Activated CD8-positive, alpha-beta T cell treated with anti-CD3 and anti-CD28 coated beads for 36 hours (primary cell): ENCODE results near the gene PRDM2. TPM values are rescaled to one million over a fixed set of nuclear protein-coding genes. Genes with fewer than 3 reads are reported as not detected.

Experiments
- ATAC-seq: fragments of 200-7000 bp; cut with Tn5 transposase; one replicate; pipeline ENCODE4 v1.10.0; 2021; ENCODE audit warnings: mild to moderate bottlenecking, moderate library complexity
- CTCF ChIA-PET: fragments of 350-600 bp; sonication (Branson Sonifier 250); formaldehyde crosslinking; loops from one replicate; lab custom pipeline; 2021; ENCODE audit warnings: antibody characterized with exemption; lab: Charles Lee
- POLR2A ChIA-PET: fragments of 350-600 bp; sonication (Branson Sonifier 250); formaldehyde crosslinking; loops from one replicate; lab custom pipeline; 2021; ENCODE audit warnings: antibody characterized with exemption; lab: Charles Lee
- DNase-seq: peaks from one replicate; pipeline ENCODE4 v3.0.0-alpha.2; 2020
- H3K27ac Mint-ChIP-seq: one replicate; pipeline ENCODE4 v1.8.0; 2021; ENCODE audit warnings: mild to moderate bottlenecking, mixed read lengths
- H3K27me3 Mint-ChIP-seq: one replicate; pipeline ENCODE4 v1.8.0; 2021; ENCODE audit warnings: mixed read lengths
- H3K36me3 Mint-ChIP-seq: one replicate; pipeline ENCODE4 v1.8.0; 2021; ENCODE audit warnings: low read depth, mixed read lengths
- H3K4me1 Mint-ChIP-seq: one replicate; pipeline ENCODE4 v1.8.0; 2021; ENCODE audit warnings: low read depth, mixed read lengths
- H3K4me3 Mint-ChIP-seq: one replicate; pipeline ENCODE4 v1.8.0; 2021; ENCODE audit warnings: mild to moderate bottlenecking, moderate library complexity, mixed read lengths
- H3K9me3 Mint-ChIP-seq: one replicate; pipeline ENCODE4 v1.8.0; 2021; ENCODE audit warnings: mixed read lengths
- intact Hi-C: fragments of 100-400 bp; cut with micrococcal nuclease; formaldehyde crosslinking; loops from one replicate; pipeline ENCODE4 v1.10.0; 2022
- total RNA-seq, 2 experiments: library from RNA; stranded (reverse); gene quantifications; one replicate each; pipeline ENCODE4 v1.2.3, GENCODE V29; 2021
- TF ChIP-seq, protein P1 (sequence below): fragments of 200-600 bp; IDR thresholded peaks from one replicate; pipeline ENCODE4 v1.8.0; 2022; ENCODE audit warnings: antibody characterized with exemption, mild to moderate bottlenecking

The PRDM2 gene
- total RNA-seq, 2 experiments from 2014 or later: 41.2 to 43.6 TPM

DNA sequence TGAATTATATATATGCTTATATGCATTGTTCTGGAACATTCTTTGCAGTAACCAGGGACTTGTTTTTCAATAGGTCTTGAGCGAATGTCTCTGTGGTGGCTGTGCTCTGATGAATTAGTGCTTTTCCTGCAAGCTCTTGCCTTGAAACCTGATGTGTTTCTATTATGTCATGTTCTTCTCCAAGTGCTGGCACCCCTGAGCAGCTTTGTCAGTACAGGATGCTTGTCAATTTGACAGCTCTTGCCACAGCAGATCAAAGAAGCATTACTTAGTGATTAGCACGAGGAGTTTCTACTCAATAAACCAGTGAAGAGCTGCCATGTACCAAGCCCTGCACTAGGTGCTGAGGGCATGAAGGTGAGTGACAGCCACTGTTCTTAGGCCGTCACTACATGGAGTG is 171.9 kb downstream of the PRDM2 start:
- ATAC-seq: no peak
- CTCF ChIA-PET: interaction anchor here (1.1 kb wide), 1 partner anchor 60 kb away, joined by 3 read pairs; no protein-coding TSS in a partner anchor
- no peak overlapping the region for H3K27ac Mint-ChIP-seq
- intact Hi-C loops: no loop called here
- peaks cover 15% of the 10 kb centered on the region for H3K27me3 Mint-ChIP-seq
- no peaks in the 10 kb centered on the region for H3K4me1 Mint-ChIP-seq
- no peaks in the 10 kb centered on the region for H3K9me3 Mint-ChIP-seq
- no peaks in the 10 kb centered on the region for H3K36me3 Mint-ChIP-seq
- TF ChIP-seq, protein P1, sequence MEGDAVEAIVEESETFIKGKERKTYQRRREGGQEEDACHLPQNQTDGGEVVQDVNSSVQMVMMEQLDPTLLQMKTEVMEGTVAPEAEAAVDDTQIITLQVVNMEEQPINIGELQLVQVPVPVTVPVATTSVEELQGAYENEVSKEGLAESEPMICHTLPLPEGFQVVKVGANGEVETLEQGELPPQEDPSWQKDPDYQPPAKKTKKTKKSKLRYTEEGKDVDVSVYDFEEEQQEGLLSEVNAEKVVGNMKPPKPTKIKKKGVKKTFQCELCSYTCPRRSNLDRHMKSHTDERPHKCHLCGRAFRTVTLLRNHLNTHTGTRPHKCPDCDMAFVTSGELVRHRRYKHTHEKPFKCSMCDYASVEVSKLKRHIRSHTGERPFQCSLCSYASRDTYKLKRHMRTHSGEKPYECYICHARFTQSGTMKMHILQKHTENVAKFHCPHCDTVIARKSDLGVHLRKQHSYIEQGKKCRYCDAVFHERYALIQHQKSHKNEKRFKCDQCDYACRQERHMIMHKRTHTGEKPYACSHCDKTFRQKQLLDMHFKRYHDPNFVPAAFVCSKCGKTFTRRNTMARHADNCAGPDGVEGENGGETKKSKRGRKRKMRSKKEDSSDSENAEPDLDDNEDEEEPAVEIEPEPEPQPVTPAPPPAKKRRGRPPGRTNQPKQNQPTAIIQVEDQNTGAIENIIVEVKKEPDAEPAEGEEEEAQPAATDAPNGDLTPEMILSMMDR: no peak
- H3K4me3 Mint-ChIP-seq: no peak overlapping the region
- DNase-seq: no peak
- POLR2A ChIA-PET: no interaction called here

DNA sequence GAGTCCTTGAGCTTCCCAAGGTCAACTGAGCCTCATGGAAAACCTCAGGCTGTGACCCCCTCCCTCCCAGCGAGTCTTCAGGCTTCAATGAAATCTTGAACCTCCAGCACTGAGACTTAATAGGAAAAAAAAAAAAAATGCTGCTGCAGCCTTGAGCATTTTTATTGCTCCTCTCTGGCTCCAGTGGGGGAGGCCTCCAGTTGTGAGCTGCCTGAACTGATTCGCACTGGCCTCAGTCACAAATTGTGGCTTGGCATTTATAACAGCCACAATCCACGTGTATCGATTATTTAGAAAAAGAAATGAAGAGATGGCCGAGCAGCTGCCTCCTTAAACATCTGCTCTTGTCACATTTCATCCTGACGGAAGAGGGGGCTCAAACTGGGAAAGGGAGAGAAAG is 173.0 kb downstream of the PRDM2 start:
- H3K4me3 Mint-ChIP-seq: no peak overlapping the region
- peaks cover 15% of the 10 kb centered on the region for H3K27me3 Mint-ChIP-seq
- intact Hi-C loops: no loop called here
- H3K27ac Mint-ChIP-seq: no peak overlapping the region
- TF ChIP-seq, protein P1: no peak
- no peak for ATAC-seq
- H3K36me3 Mint-ChIP-seq: no peaks in the 10 kb centered on the region
- CTCF ChIA-PET: no interaction called here
- no peaks in the 10 kb centered on the region for H3K9me3 Mint-ChIP-seq
- POLR2A ChIA-PET: no interaction called here
- H3K4me1 Mint-ChIP-seq: no peaks in the 10 kb centered on the region
- no peak for DNase-seq

Other genes with a start within 250 kb of the PRDM2 start
- gene LRRC38, start 186.2 kb upstream of the PRDM2 start, total RNA-seq: not detected
- not detected for gene PDPN, start 116.4 kb upstream of the PRDM2 start, total RNA-seq